Posterior vena cava (tissue), 2 donors: ENCODE measurements around the gene CCDC167. TPM values are rescaled to one million over a fixed set of nuclear protein-coding genes. Genes with fewer than 3 reads are reported as not detected.

Source experiments
- DNase-seq: peaks from one replicate; pipeline ENCODE4 v3.0.0-alpha.2; 2020; ENCODE audit warnings: low spot score
- intact Hi-C, 2 donors: fragments of 100-400 bp; cut with DNase I; formaldehyde crosslinking; loops; one replicate each; pipeline versions ENCODE4 v1.14.1 to v1.14.2; 2022 to 2023
- total RNA-seq, 2 donors: library from RNA; stranded (reverse); fragmentation: NEBNext Ultra II Directional; extraction: Animal tissue kit (Norgen Biotek cat#: 25700); gene quantifications; one replicate each; pipeline ENCODE4 v1.2.1, GENCODE V29; 2021
- donor health status: DM: yes; HTN: yes; CAD: no.
- donor health status: DM: yes; HTN: yes; CAD: no.

The CCDC167 gene
- total RNA-seq, 2 donors from 2014 or later = 16.2 to 18.9 TPM

GRCh38 chr6:37495244-37495934 lies 4.3 kb downstream of the CCDC167 start:
- DNase-seq = no peak
- intact Hi-C loops = no loop called here

- DNase-seq = no peak
- intact Hi-C loops = loop anchor here in 1 of 2 donors (2.0 kb wide), 1 partner anchor 41 kb away; no protein-coding TSS in a partner anchor
Measured at GRCh38 chr6:37493661-37493995, 6.1 kb downstream of the CCDC167 start.

- intact Hi-C loops = loop anchor here in 1 of 2 donors (2.0 kb wide), 1 partner anchor 40 kb away; no protein-coding TSS in a partner anchor
- DNase-seq = no peak
Measured at GRCh38 chr6:37492991-37493660, 6.6 kb downstream of the CCDC167 start.

GRCh38 chr6:37492236-37492972 lies 7.3 kb downstream of the CCDC167 start:
- DNase-seq = no peak
- intact Hi-C loops = loop anchor here in 1 of 2 donors (2.0 kb wide), 1 partner anchor 40 kb away; no protein-coding TSS in a partner anchor

GRCh38 chr6:37491830-37492208 lies 7.9 kb downstream of the CCDC167 start:
- no peak for DNase-seq

GRCh38 chr6:37491171-37491829 lies 8.4 kb downstream of the CCDC167 start:
- intact Hi-C loops = no loop called here
- no peak for DNase-seq

More at GRCh38 chr6:37491830-37492208, 7.9 kb downstream of the CCDC167 start:
- intact Hi-C loops = loop anchor here in 1 of 2 donors (2.0 kb wide), 1 partner anchor 39 kb away; no protein-coding TSS in a partner anchor

GRCh38 chr6:37490536-37491170 lies 9.0 kb downstream of the CCDC167 start:
- intact Hi-C loops = no loop called here
- DNase-seq = no peak

GRCh38 chr6:37489697-37490336 lies 9.9 kb downstream of the CCDC167 start:
- DNase-seq = no peak
- intact Hi-C loops = loop anchor here (5.0 to 10.0 kb wide), 2 partner anchors 205 to 987 kb away; partner anchors contain the start of gene MDGA1 (in 2 of the 2)

GRCh38 chr6:37488476-37488875 lies 11.2 kb downstream of the CCDC167 start:
- intact Hi-C loops = loop anchor here (5.0 to 10.0 kb wide), 2 partner anchors 206 to 989 kb away; partner anchors contain the start of gene MDGA1 (in 2 of the 2)
- no peak for DNase-seq

- DNase-seq = no peak
- intact Hi-C loops = loop anchor here (5.0 to 10.0 kb wide), 2 partner anchors 207 to 990 kb away; partner anchors contain the start of gene MDGA1 (in 2 of the 2)
Measured at GRCh38 chr6:37487591-37488380, 11.9 kb downstream of the CCDC167 start.

- intact Hi-C loops = loop anchor here (5.0 to 10.0 kb wide), 2 partner anchors 209 to 991 kb away; partner anchors contain the start of gene MDGA1 (in 2 of the 2)
- DNase-seq = no peak
Measured at GRCh38 chr6:37486121-37486839, 13.4 kb downstream of the CCDC167 start.

GRCh38 chr6:37485291-37485702 lies 14.4 kb downstream of the CCDC167 start:
- no peak for DNase-seq
- intact Hi-C loops = loop anchor here (5.0 to 10.0 kb wide), 2 partner anchors 210 to 992 kb away; partner anchors contain the start of gene MDGA1 (in 2 of the 2)

GRCh38 chr6:37484786-37485170 lies 14.9 kb downstream of the CCDC167 start:
- DNase-seq = no peak
- intact Hi-C loops = loop anchor here (5.0 to 10.0 kb wide), 2 partner anchors 210 to 993 kb away; partner anchors contain the start of gene MDGA1 (in 2 of the 2)

GRCh38 chr6:37483917-37484785 lies 15.5 kb downstream of the CCDC167 start:
- DNase-seq = no peak
- intact Hi-C loops = loop anchor here (10.0 kb wide), 1 partner anchor 211 kb away; the partner anchor contains the start of gene MDGA1 (in 2 of the 2)

- DNase-seq = no peak
- intact Hi-C loops = loop anchor here (10.0 kb wide), 1 partner anchor 211 kb away; the partner anchor contains the start of gene MDGA1 (in 2 of the 2)
Measured at GRCh38 chr6:37483252-37483901, 16.3 kb downstream of the CCDC167 start.
